D721Med (cell line): ENCODE data around the gene PRDM15.

Source experiments
- DNase-seq: peaks from one replicate; pipeline ENCODE4 v3.0.0; 2011; ENCODE audit warnings: low spot score; ENCODE audit not compliant: insufficient read length
- FAIRE-seq: peaks from 2 replicates; lab custom pipeline; 2011; peaks lifted over from hg19 to GRCh38; lab: Jason Lieb, UNC
- TF ChIP-seq, protein P1 (sequence below): IDR thresholded peaks from 2 replicates; pipeline ENCODE4 v1.5.1; 2012; ENCODE audit warnings: mild to moderate bottlenecking, control low read depth; ENCODE audit not compliant: insufficient read depth; ENCODE audit errors: missing control alignments

PRDM15 gene

DNA sequence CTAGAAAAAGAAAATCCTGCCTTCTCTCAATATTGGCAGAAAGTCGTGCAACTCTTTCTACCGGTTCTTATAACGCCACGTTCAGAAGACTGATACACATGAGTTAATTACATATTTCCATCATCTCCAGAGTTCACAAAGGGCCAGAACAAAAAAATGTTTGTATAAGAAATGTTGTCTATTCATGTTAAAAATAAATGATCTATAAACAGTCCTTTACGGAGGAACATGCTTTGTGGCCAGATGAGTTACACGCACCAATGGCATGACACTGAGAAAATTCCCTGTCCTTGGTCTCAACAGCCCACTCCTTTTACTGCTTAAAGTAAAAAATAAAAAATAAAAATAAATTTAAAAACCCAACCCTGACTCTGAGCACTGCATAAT lies 45.2 kb upstream of the PRDM15 start:
- no peak for DNase-seq
- no peak for FAIRE-seq
- TF ChIP-seq, protein P1, sequence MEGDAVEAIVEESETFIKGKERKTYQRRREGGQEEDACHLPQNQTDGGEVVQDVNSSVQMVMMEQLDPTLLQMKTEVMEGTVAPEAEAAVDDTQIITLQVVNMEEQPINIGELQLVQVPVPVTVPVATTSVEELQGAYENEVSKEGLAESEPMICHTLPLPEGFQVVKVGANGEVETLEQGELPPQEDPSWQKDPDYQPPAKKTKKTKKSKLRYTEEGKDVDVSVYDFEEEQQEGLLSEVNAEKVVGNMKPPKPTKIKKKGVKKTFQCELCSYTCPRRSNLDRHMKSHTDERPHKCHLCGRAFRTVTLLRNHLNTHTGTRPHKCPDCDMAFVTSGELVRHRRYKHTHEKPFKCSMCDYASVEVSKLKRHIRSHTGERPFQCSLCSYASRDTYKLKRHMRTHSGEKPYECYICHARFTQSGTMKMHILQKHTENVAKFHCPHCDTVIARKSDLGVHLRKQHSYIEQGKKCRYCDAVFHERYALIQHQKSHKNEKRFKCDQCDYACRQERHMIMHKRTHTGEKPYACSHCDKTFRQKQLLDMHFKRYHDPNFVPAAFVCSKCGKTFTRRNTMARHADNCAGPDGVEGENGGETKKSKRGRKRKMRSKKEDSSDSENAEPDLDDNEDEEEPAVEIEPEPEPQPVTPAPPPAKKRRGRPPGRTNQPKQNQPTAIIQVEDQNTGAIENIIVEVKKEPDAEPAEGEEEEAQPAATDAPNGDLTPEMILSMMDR = no peak

DNA sequence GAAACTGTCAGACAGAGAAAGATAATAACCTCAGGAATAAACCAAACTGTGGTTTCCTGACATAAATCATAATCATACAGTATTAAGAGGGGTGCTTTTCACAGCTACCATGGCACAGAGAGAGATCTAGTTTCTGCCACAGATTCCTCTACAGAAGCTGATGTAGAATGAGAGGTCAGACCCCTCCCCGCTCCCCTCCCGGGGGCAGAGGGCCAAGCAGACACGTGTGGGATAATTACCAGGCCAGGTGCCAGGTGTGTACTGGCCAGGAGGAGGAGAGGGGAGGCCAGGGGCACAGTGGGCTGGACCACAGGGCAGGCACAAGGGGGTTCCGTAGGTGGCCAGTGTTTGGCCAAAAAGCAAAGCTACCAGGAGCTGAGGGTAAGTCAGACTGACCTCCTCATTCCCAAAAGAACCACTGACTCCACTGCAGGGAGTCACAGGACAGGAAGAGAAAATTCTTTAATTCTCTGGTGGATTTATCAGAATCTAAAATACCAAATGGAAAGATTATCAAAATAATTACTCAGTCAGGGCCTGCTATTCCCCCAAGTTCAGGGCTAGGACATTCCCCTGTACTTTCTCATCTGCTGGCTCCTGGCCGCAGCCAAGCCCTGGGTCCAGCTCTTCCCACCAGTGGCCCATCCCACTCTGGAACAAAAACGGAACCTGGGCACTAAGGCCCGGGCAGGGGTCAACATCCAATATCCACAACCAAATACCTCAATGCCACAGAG lies 44.7 kb upstream of the PRDM15 start:
- FAIRE-seq = no peak
- TF ChIP-seq, protein P1 = no peak
- DNase-seq = no peak

DNA sequence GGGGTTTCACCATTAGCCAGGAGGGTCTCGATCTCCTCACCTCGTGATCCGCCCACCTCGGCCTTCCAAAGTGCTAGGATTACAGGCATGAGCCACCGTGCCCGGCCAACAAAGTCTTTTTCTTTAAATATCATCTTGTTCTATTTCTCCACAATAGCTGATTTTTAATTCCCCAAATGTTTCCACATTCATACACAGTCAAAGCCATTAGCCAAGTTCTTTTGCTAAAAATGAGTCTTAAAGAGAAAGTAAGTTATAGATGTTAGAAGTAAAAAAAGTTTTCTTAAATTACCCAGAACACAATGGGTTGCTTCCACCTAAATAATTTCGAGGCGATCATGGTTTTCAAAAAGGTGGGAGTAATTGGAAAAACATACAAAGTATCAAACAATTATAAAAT lies 44.0 kb upstream of the PRDM15 start:
- FAIRE-seq = no peak
- TF ChIP-seq, protein P1 = no peak
- no peak for DNase-seq

DNA sequence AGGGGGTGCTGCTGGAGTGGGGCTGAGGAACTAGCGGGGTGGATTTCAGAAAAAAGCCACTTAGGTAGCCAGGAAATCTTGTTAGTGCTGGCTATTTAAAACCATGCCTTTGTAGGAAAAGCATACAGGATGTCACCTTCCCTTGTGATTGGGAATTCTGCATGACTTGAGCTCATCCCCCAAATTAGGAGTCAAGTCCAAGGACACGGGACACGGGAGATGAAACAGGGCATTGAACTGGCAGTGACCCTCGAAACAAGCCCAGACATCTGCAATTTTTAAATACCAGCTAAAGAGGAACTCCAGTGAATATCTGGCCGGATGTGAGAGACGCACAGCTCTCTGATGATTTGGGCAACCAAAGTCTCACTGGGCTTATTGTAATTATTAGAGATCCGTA lies 41.9 kb upstream of the PRDM15 start:
- DNase-seq (no peak), FAIRE-seq (no peak)
- TF ChIP-seq, protein P1 = no peak

DNA sequence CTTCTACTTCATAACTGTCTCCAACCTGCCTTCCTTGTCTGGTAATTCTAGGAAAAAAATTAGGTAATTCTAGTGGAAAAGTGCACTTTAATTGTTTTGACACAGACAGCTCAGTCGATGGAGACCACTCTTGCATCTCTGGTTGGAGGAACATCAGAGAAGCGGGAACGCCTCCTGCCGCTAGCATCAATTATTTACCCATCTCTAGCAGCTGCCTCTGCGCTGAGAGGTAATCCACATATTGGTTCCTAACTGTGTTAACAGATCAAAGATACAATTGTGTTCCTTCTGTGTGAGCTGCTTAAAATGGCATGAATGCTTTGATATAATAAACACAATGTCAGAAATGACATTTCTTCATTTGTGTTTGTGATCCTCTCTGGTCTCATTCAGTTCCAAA lies 41.3 kb upstream of the PRDM15 start:
- no peak for DNase-seq

DNA sequence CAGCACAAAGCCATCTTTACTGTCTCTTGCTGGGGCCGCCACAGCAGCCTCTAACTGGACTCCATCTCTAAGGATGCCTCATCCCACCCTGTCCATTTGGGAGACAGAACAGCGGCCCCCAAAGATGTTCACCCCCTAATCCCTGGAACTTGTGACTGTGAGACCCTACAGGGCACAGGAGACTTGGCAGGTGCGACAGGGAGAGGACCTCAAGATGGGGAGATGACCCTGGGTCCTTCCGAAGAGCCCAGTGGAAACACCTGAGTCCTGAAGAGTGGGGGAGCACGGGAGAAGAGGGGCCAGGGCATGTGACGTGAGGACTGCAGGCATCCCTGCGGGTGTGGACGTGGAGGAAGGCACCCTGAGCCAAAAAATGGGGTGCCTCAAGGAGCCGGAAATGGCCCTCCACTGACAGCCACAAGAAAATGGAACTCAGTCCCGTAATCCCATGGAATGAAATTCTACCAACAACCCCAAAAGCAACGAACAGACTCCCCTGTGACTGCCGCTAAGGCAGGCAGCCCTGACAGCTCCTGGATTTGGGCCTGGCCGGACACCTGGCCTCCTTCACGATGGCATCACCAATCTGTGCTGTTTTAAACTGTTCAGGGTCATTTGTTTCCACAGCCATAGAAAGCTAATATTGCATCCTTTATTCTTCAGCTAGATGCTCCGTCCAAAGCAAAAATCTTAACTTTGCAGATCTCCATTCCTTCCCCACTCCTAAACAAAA lies 40.7 kb upstream of the PRDM15 start:
- no peak for DNase-seq
- TF ChIP-seq, protein P1 = no peak
- no peak for FAIRE-seq

More for the DNA sequence above, 41.3 kb upstream of the PRDM15 start:
- TF ChIP-seq, protein P1 = no peak
- no peak for FAIRE-seq
